Endometrial microvascular endothelial cells (primary cell): ENCODE results near the gene CPSF6. TPM values are rescaled to one million over a fixed set of nuclear protein-coding genes. Genes with fewer than 3 reads are reported as not detected.
"Not testable (repeated sequence)": the region's sequence is repeated elsewhere in the genome, so short reads cannot be mapped to it uniquely, and the experiment has no call there.

Experiments used
- in situ Hi-C: cut with HindIII; loops from 2 replicates; pipeline ENCODE4 v1.10.0; 2017; ENCODE audit warnings: low sequenced_read_pairs, low pct_unique_long_range_greater_than_20kb; ENCODE audit errors: inconsistent ontology term
- total RNA-seq: library from RNA; depleted of rRNA; stranded (reverse); fragments of >200 nt; gene quantifications from one replicate; pipeline ENCODE4 v1.2.3, GENCODE V29; 2015; ENCODE audit errors: inconsistent ontology term

The CPSF6 gene, protein sequence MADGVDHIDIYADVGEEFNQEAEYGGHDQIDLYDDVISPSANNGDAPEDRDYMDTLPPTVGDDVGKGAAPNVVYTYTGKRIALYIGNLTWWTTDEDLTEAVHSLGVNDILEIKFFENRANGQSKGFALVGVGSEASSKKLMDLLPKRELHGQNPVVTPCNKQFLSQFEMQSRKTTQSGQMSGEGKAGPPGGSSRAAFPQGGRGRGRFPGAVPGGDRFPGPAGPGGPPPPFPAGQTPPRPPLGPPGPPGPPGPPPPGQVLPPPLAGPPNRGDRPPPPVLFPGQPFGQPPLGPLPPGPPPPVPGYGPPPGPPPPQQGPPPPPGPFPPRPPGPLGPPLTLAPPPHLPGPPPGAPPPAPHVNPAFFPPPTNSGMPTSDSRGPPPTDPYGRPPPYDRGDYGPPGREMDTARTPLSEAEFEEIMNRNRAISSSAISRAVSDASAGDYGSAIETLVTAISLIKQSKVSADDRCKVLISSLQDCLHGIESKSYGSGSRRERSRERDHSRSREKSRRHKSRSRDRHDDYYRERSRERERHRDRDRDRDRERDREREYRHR
- total RNA-seq = 41.7 TPM

DNA sequence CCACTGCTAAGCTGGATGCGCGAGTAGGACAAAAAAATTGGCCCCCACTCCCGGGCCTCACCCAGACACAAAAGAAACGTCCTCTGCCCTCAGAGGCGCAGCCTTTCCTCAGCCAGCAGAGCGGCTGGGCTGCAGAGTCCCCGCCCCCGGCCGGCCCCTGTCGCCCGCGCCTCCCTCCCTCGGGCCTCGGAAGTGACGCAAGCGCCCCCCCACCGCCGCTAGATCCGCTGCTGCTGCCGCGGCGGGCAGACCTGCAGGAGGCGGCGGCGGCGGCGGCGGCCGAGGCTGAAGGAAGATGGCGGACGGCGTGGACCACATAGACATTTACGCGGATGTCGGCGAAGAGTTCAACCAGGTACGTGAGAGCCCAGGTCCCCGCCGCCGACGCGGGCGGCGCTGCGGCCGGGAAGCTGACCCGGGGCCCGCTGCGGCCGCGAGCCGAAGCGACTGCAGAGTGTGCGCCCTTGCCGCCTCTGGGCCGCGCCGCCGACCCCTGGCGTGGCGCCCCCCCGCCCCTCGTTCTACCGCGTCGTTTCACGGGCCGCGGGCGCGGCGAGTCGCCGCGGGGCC, at the start of gene CPSF6:
TSS of gene CPSF6 (plus strand) at position 218 of the 570 bp plus-strand sequence. CDS start at position 296, 78 bp downstream.
- in situ Hi-C loops = no loop called here

- in situ Hi-C loops = no loop called here
Measured at GRCh38 chr12:69196302-69197288, 42.8 kb upstream of the CPSF6 start.

DNA sequence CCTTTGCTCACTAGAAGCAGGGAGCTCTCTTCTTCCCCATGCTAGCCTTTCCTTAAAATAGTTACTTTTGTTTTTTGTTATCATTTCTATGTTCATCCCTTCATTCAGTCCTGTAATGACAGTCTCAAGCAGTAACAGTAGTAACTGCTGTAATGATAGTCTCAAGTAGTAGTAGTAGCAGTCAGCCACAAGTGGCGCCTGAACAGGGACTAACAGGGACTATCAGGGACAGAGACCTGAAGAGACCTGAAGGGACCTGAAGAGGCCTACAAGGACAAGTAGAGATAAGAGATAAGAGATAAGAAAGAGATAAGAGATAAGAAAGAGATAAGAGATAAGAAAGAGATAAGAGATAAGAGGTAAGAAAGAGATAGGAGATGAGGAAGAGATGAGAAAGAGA, 39.4 kb upstream of the CPSF6 start:
- in situ Hi-C loops = not testable (repeated sequence)

- in situ Hi-C loops = no loop called here
Measured at GRCh38 chr12:69204191-69204590, 35.2 kb upstream of the CPSF6 start.

DNA sequence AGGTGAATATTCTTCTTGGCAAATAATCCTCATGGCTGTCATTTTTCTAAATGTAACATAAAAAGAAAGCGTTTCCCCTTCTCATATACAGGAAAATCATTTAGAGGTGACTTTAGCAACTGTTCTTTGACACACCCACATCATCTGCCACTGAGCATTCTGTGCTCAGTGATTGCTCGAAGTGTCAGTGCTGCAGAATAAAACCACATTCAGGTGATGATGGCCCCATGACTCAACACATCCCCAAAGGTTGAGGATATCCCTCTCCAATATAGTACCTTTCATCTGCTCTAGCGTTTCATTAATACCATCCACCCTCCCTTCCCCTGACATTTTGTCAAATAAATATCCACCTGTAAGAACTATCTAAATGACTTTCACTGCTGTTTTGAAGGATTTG, 28.7 kb upstream of the CPSF6 start:
- in situ Hi-C loops = no loop called here

DNA sequence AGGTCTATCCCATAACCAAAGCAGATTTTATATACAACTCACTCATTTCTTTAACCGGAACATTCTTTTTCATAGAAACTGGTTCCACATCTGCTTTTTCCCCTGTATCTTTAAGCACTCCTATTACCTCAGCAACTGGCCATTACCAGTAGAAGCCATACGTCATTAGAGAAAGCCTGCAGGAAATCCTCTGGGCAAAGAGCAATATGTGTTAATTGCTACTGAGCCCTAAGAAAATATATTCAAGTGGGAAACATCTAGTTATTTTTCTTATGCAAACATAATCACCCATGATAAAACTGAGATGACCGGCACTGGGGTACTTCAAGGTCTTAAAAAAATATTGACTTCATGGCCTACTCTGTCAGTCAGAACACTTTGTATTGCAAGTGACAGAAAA, 28.2 kb upstream of the CPSF6 start:
- in situ Hi-C loops = no loop called here

DNA sequence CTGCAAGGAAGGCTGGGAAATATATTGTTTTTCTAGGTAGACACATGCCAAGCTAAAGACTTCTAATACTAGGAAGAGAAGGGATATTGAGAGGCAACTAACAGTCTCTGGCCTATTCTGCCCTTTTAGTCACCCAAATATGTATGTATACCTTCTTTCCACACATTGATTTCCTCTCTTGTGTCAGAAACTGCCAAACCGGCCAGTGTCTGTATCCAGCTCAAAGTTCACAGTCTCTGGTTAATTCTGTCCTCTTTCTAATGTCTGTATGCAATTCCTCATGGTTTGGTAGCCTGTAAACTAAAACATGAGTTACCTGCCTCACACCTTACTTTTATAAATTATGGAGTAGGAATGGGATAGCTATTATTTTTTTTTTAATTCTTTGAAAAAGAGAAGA, 25.2 kb upstream of the CPSF6 start:
- in situ Hi-C loops = no loop called here

DNA sequence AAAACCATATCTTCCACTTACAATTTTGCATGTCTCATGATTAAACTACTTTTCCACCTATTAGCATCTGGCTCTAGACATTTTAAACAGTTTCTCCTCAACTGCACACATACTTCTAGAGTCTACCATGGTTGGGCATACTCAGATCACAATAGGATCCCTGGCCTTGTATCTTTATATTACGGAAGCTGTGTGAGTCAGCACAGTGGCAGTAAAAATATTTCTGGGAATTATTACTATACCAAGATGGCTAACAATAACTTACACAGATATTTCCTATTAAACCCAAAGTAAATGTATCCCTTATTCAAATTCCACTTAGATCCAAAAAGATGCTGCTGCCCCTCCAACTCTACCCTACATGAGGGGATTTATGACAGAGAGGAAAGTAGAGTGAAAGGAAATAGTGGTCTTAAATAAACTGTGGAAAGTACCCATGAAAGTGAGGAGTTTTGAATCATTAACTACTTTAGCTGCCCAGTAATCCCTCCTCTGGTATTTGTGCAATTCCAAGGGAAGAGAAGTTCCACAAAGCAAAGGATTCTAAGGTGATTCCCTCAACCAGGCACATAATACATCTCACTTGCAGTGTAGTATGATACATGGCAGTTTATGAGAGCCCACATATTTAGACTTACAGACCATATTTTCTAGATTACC, 14.0 kb upstream of the CPSF6 start:
- in situ Hi-C loops = no loop called here

- in situ Hi-C loops = no loop called here
Measured at GRCh38 chr12:69231479-69231878, 7.9 kb upstream of the CPSF6 start.

DNA sequence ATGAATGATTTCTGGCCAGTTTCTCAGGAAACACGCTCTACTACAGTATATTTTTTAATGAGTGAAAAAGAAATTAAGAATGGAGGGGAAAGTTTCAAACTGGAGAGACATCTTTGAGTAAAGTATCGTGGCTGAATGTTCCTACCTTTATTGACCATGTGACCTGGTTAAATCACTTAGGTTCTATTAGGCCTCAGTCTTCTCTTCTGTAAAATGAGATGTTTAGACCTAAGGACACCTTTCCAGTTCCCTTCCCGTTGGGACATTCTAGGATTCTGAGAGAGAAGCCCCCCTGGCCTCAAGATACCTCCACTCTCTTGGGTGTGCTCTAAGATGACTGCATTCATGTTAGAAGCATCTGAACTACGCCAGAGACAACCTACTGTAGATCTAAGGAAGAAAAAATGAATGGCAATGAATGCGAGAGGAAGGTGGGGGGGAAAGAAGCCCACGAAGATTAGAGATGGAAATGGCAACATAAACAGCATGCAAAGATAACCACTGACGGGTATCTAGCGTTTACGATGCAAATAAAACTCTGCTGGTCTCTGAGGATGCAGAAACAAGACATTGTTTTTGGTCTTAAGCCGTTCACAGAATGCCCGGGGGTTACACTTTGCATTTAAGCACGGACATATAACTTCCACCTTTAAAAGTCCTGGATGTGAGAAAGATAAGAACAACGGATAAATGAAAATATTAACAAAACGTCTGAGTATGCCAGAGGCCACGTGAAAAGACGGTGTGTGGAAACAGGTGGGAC, 599 bp upstream of the CPSF6 start:
- in situ Hi-C loops = no loop called here

DNA sequence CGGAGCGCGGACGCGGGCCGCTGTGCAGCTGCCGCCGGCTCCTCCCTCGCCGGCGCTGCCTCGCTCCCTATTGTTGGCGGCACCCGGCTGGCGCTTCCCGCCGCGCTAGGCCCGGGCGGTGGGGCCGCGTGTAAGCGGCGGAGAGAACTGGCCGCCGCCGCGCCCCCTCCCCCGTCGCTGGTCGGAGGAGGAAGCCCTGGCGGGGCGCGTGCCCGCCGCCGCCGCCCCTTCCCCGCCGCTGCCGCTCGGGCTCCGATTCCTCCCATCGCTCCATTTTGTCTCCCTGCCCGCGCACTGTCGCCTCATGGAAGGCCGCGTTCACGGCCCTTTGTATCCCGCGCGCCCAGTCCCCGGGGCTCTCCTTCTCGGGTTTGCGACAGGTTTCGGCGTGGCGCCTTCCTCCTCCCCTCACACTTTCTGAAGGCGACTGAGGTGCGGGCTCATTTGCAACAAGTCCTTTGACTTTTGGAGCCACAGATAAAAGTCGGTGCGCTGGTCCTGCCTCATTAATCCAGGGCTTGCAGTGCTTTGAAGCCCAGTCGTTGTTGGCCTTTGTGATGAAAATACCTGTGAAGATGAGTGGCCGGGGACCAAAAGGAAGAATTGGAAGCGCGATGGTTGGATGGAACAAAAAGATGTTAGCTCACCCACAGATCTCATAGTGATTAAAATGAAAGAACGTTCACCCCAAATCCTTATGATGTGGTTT, 707 bp downstream of the CPSF6 start:
- in situ Hi-C loops = no loop called here

- in situ Hi-C loops = no loop called here
Measured at GRCh38 chr12:69240631-69240995, 1.2 kb downstream of the CPSF6 start.

DNA sequence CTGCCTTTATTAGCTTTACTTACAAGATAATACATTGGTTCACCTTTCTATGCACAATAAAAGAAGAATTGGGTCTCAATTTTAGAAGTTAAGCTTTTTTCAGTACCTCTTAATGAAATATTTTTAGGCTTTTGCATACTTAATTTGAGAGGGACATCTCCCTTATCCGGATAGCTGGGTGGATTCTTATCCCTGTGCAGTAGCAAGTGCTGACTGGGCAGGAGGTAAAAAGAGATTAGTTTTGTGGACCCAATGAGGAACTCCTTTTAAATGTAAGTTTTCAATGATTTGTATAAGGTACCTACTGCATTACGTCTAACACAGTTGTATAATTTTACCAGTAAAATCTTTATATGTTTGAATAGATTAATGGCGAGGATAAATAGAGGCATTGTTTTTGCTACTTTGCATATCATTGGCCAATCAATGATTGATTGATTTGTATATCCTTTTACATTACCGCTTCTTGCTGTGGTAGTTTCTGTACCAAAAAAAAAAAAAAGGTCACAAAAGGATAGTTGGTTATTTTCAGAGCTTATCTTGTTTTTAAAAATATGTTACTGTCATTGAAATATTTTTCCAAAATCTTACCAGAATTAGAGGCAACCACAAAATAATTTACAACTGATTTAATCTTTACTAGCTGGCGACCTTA, 2.2 kb downstream of the CPSF6 start:
- in situ Hi-C loops = no loop called here

- in situ Hi-C loops = no loop called here
Measured at GRCh38 chr12:69243099-69244084, 4.0 kb downstream of the CPSF6 start.

- in situ Hi-C loops = no loop called here
Measured at GRCh38 chr12:69247268-69248018, 8.1 kb downstream of the CPSF6 start.
